SK-N-SH (cell line): ENCODE measurements around the gene SOX11. TPM values are rescaled to one million over a fixed set of nuclear protein-coding genes. Genes with fewer than 3 reads are reported as not detected.
A peak's percentile ranks its signal among the peaks of the same experiment; 100 is the strongest.

Experiments used
- CTCF ChIA-PET: fragments of 300-600, 350-600 bp; formaldehyde crosslinking; extraction: SDS; loops from one replicate; lab custom pipeline; 2021; lab: Yijun Ruan, JAX
- POLR2A ChIA-PET: fragments of 350-600 bp; sonication (Branson Sonifier 250); formaldehyde crosslinking; extraction: SDS; loops from one replicate; lab custom pipeline; 2020; ENCODE audit warnings: antibody characterized with exemption, inconsistent platforms; lab: Yijun Ruan, JAX
- DNase-seq: peaks from one replicate; pipeline ENCODE4 v3.0.0; 2012
- H2AFZ ChIP-seq: fragments of 200-600 bp; sonication (generic); 2 replicates; pipeline ENCODE4 v1.8.1; 2016; ENCODE audit warnings: antibody characterized with exemption, mild to moderate bottlenecking, low read depth
- H3F3A ChIP-seq: fragments of 200-600 bp; sonication (generic); replicated peaks from 2 replicates; pipeline ENCODE3; 2016; ENCODE audit warnings: antibody characterized with exemption, mild to moderate bottlenecking; ENCODE audit not compliant: insufficient read depth
- H3K27ac ChIP-seq, 2 experiments: fragments of 200-500 bp in 1 of 2; fragments of 200-600 bp in 1 of 2; sonication (Bioruptor generic) in 1 of 2; sonication (generic), shearing (Covaris generic) in 1 of 2; 2 replicates each; pipeline versions ENCODE4 v1.5.1 to v1.6.1; 2014 to 2016; ENCODE audit warnings: low read depth in 2 of 2, inconsistent platforms in 1 of 2, low read length in 1 of 2, mild to moderate bottlenecking in 1 of 2, mixed read lengths in 1 of 2
- H3K27me3 ChIP-seq: fragments of 200-600 bp; sonication (generic), shearing (Covaris generic); 2 replicates; pipeline ENCODE4 v1.6.1; 2016; ENCODE audit warnings: mixed run types; ENCODE audit not compliant: insufficient read depth
- H3K36me3 ChIP-seq, 2 experiments: fragments of 200-500 bp in 1 of 2; fragments of 200-600 bp in 1 of 2; sonication (Bioruptor generic) in 1 of 2; sonication (generic) in 1 of 2; replicated peaks in 1 of 2; 2 replicates each; pipeline versions ENCODE3 to v1.5.1; 2014 to 2016; ENCODE audit warnings: low read length in 1 of 2, mild to moderate bottlenecking in 1 of 2; ENCODE audit not compliant: insufficient read depth in 2 of 2, control insufficient read depth in 1 of 2
- H3K4me1 ChIP-seq, 2 experiments: fragments of 200-500 bp in 1 of 2; fragments of 200-600 bp in 1 of 2; sonication (Bioruptor generic) in 1 of 2; sonication (generic), shearing (Covaris generic) in 1 of 2; 2 replicates each; pipeline versions ENCODE4 v1.5.1 to v1.6.1; 2014 to 2016; ENCODE audit warnings: low read depth in 1 of 2, low read length in 1 of 2, mixed run types in 1 of 2; ENCODE audit not compliant: insufficient read depth in 2 of 2, control insufficient read depth in 1 of 2
- H3K4me2 ChIP-seq: fragments of 200-600 bp; sonication (generic), shearing (Covaris generic); 2 replicates; pipeline ENCODE4 v1.6.1; 2017; ENCODE audit warnings: mixed run types
- H3K4me3 ChIP-seq, 2 experiments: fragments of 200-500 bp in 1 of 2; fragments of 200-600 bp in 1 of 2; sonication (Bioruptor generic) in 1 of 2; sonication (generic), shearing (Covaris generic) in 1 of 2; 2 replicates each; pipeline versions ENCODE4 v1.5.1 to v1.8.1; 2014 to 2016; ENCODE audit warnings: low read depth in 2 of 2, inconsistent platforms in 1 of 2, low read length in 1 of 2, mild to moderate bottlenecking in 1 of 2, mixed read lengths in 1 of 2, moderate library complexity in 1 of 2
- H3K79me2 ChIP-seq: fragments of 200-600 bp; sonication (generic); 2 replicates; pipeline ENCODE4 v1.8.1; 2017; ENCODE audit warnings: mild to moderate bottlenecking; ENCODE audit not compliant: insufficient read depth
- H3K9ac ChIP-seq: fragments of 200-600 bp; sonication (generic); 2 replicates; pipeline ENCODE4 v1.6.1; 2017; ENCODE audit warnings: mixed run types
- H3K9me2 ChIP-seq: fragments of 200-600 bp; sonication (generic); 2 replicates; pipeline ENCODE4 v1.6.1; 2017; ENCODE audit warnings: mixed run types
- H3K9me3 ChIP-seq: fragments of 200-600 bp; sonication (generic); 2 replicates; pipeline ENCODE4 v1.6.1; 2017; ENCODE audit warnings: mixed run types, mild to moderate bottlenecking, moderate library complexity
- H4K20me1 ChIP-seq: fragments of 200-600 bp; sonication (generic); 2 replicates; pipeline ENCODE4 v1.6.1; 2017; ENCODE audit warnings: mild to moderate bottlenecking, mixed run types; ENCODE audit not compliant: insufficient read depth
- CHD2 ChIP-seq: fragments of 150-350 bp; IDR thresholded peaks from 2 replicates; pipeline ENCODE4 v1.6.1; 2018; ENCODE audit warnings: low read length; ENCODE audit not compliant: partially characterized antibody
- EP300 ChIP-seq, 2 experiments: IDR thresholded peaks; 2 replicates each; pipeline versions ENCODE4 v1.4.0 to v1.6.1; 2012; ENCODE audit warnings: borderline replicate concordance in 1 of 2, low read depth in 1 of 2, low read length in 1 of 2
- FOSL2 ChIP-seq: IDR thresholded peaks from 2 replicates; pipeline ENCODE4 v1.4.0; 2012; ENCODE audit warnings: low read depth, mild to moderate bottlenecking, moderate library complexity, borderline replicate concordance
- GABPA ChIP-seq: IDR thresholded peaks from 2 replicates; pipeline ENCODE4 v1.4.0; 2012; ENCODE audit warnings: low read depth, mild to moderate bottlenecking
- JUND ChIP-seq: IDR thresholded peaks from 2 replicates; pipeline ENCODE4 v1.4.0; 2012
- MAX ChIP-seq: IDR thresholded peaks from 2 replicates; pipeline ENCODE4 v1.4.0; 2012; ENCODE audit warnings: low read depth
- MEF2A ChIP-seq: IDR thresholded peaks from 2 replicates; pipeline ENCODE4 v1.4.0; 2012; ENCODE audit warnings: low read depth, borderline replicate concordance
- NFIC ChIP-seq: IDR thresholded peaks from 2 replicates; pipeline ENCODE4 v1.4.0; 2012; ENCODE audit warnings: borderline replicate concordance
- NRF1 ChIP-seq: IDR thresholded peaks from 2 replicates; pipeline ENCODE4 v1.6.1; 2012; ENCODE audit warnings: low read depth, mild to moderate bottlenecking, low read length
- POLR2AphosphoS5 ChIP-seq: IDR thresholded peaks from 2 replicates; pipeline ENCODE4 v1.6.1; 2012; ENCODE audit warnings: low read depth, low read length
- REST ChIP-seq: IDR thresholded peaks from 2 replicates; pipeline ENCODE4 v1.6.1; 2012; ENCODE audit warnings: mild to moderate bottlenecking, low read depth, low read length, moderate library complexity
- TAF1 ChIP-seq: IDR thresholded peaks from 2 replicates; pipeline ENCODE4 v1.6.1; 2012; ENCODE audit warnings: low read depth, mild to moderate bottlenecking, low read length, moderate library complexity, borderline replicate concordance
- TCF12 ChIP-seq: IDR thresholded peaks from 2 replicates; pipeline ENCODE4 v1.4.0; 2012
- TEAD4 ChIP-seq: IDR thresholded peaks from 2 replicates; pipeline ENCODE4 v1.4.0; 2012; ENCODE audit warnings: mild to moderate bottlenecking, borderline replicate concordance; ENCODE audit not compliant: insufficient read depth
- USF1 ChIP-seq: IDR thresholded peaks from 2 replicates; pipeline ENCODE4 v1.4.0; 2012; ENCODE audit warnings: low read depth, borderline replicate concordance
- ZBTB33 ChIP-seq: IDR thresholded peaks from 2 replicates; pipeline ENCODE4 v1.4.0; 2012; ENCODE audit warnings: low read depth, borderline replicate concordance
- WGBS: methylation state at CpG from one replicate; pipeline ENCODE4 v1.1.6; 2017; ENCODE audit warnings: low lambda C conversion rate; 5-methylcytosine and 5-hydroxymethylcytosine counted together
- polyA plus RNA-seq, 3 experiments: library from polyadenylated mRNA; depleted of rRNA; stranded (reverse); fragments of >200 nt; gene quantifications; 2 replicates each; pipeline ENCODE4 v1.2.3, GENCODE V29; 2012

Gene SOX11
- polyA plus RNA-seq, 1 of the 3 experiments (the other 2 are of a cell fraction), result 3.4 TPM

GRCh38 chr2:5674026-5674340 lies 18.2 kb upstream of the SOX11 start:
- POLR2A ChIA-PET, result interaction anchor here (0.8 kb wide), 1 partner anchor 20 kb away, joined by 4 read pairs; no protein-coding TSS in a partner anchor
- Histone ChIP-seq H3K9ac (no peak overlapping the region), H3K4me3 (peak overlapping the region; percentile 4 to 37; a peak in 1 of 4 replicates), H3K79me2 (no peaks in the 10 kb centered on the region), H3K4me1 (peaks cover 0 to 8% of the 10 kb centered on the region in 2 experiments; a peak in 1 of 4 replicates), H3K27me3 (peaks cover 11% of the 10 kb centered on the region), H3K9me3 (no peaks in the 10 kb centered on the region), H4K20me1 (no peaks in the 10 kb centered on the region), H2AFZ (peak overlapping the region; percentile 1; the same call in 1 of the 2 replicates), H3K9me2 (no peaks in the 10 kb centered on the region), H3K27ac (no peak overlapping the region), H3K4me2 (peak overlapping the region; percentile 46), H3K36me3 (no peaks in the 10 kb centered on the region), H3F3A (no peaks in the 10 kb centered on the region)
- TF ChIP-seq FOSL2, result peak; percentile 34; the same call in 1 of the 2 replicates
- TF ChIP-seq NFIC, result no peak
- no peak for TF ChIP-seq NRF1
- DNase-seq, result no peak
- 36% methylated on average over 2 of the region's 2 CpGs for WGBS
- CTCF ChIA-PET, result interaction anchor here (1.1 to 1.4 kb wide), 3 partner anchors 17 to 445 kb away, joined by 3 to 4 read pairs (median 3); no protein-coding TSS in a partner anchor

- ChIA-PET CTCF (no interaction called here), POLR2A (interaction anchor here (1.2 kb wide), 1 partner anchor 14 kb away, joined by 3 read pairs; no protein-coding TSS in a partner anchor)
- Histone ChIP-seq H3F3A (no peaks in the 10 kb centered on the region), H3K27ac (no peak overlapping the region), H3K4me3 (no peak overlapping the region), H3K9me2 (no peaks in the 10 kb centered on the region), H3K4me1 (peaks cover 0 to 6% of the 10 kb centered on the region in 2 experiments; a peak in 1 of 4 replicates), H3K9ac (no peak overlapping the region), H3K36me3 (no peaks in the 10 kb centered on the region), H2AFZ (no peak overlapping the region), H3K9me3 (no peaks in the 10 kb centered on the region), H3K4me2 (no peak overlapping the region), H3K27me3 (peaks cover 11% of the 10 kb centered on the region; the same call in 1 of the 2 replicates), H3K79me2 (no peaks in the 10 kb centered on the region), H4K20me1 (no peaks in the 10 kb centered on the region)
- no peak for TF ChIP-seq REST
- WGBS, result 54% methylated on average over 2 of the region's 2 CpGs
- no peak for DNase-seq
These were observed 15.1 kb upstream of the SOX11 start for GRCh38 chr2:5677133-5677532.

- no peak overlapping the region for H3K4me3 ChIP-seq
- H3K4me1 ChIP-seq, result peaks cover 0 to 2% of the 10 kb centered on the region in 2 experiments; a peak in 1 of 4 replicates
- H3K4me2 ChIP-seq, result no peak overlapping the region
- H3K9ac ChIP-seq, result no peak overlapping the region
- no peaks in the 10 kb centered on the region for H3K9me2 ChIP-seq
- H3K9me3 ChIP-seq, result no peaks in the 10 kb centered on the region
- H4K20me1 ChIP-seq, result no peaks in the 10 kb centered on the region
- WGBS, result 75% methylated on average over 6 of the region's 6 CpGs
- no peak overlapping the region for H2AFZ ChIP-seq
- H3K79me2 ChIP-seq, result no peaks in the 10 kb centered on the region
- H3F3A ChIP-seq, result no peaks in the 10 kb centered on the region
- H3K36me3 ChIP-seq, result no peaks in the 10 kb centered on the region
- no peak overlapping the region for H3K27ac ChIP-seq
- DNase-seq, result no peak
- ChIA-PET POLR2A (no interaction called here), CTCF (interaction anchor here (1.1 to 2.4 kb wide), 2 partner anchors 8 to 15 kb away, joined by 3 to 12 read pairs; partner anchors contain the start of gene SOX11)
- H3K27me3 ChIP-seq, result no peaks in the 10 kb centered on the region
- no peak for TF ChIP-seq JUND
- TF ChIP-seq CHD2, result no peak
- no peak for TF ChIP-seq USF1
- no peak for TF ChIP-seq TEAD4
- no peak for TF ChIP-seq MAX
- no peak for TF ChIP-seq TCF12
- TF ChIP-seq TAF1, result no peak
- TF ChIP-seq MEF2A, result no peak
- no peak for TF ChIP-seq GABPA
- no peak for TF ChIP-seq EP300 (IDR thresholded peaks at IDR 0.05; ENCODE audit: borderline replicate concordance in 1 of 2, low read depth in 1 of 2, low read length in 1 of 2)
- no peak for TF ChIP-seq ZBTB33
- no peak for TF ChIP-seq NRF1
- no peak for TF ChIP-seq POLR2AphosphoS5
These were observed 8.7 kb upstream of the SOX11 start for GRCh38 chr2:5683471-5683870.
